Activated naive CD4-positive, alpha-beta T cell treated with Interleukin-2 at 50 U/mL for 16 hours (primary cell): ENCODE data around the gene PDE8A.
A peak's percentile ranks its signal among the peaks of the same experiment; 100 is the strongest.
"Not testable (repeated sequence)": the region's sequence is repeated elsewhere in the genome, so short reads cannot be mapped to it uniquely, and the experiment has no call there.

ENCODE experiments used
- DNase-seq: peaks from one replicate; pipeline ENCODE4 v3.0.0-alpha.2; 2020

The PDE8A gene

GRCh38 chr15:84991014-84991712 is 9.5 kb downstream of the PDE8A start:
- no peak for DNase-seq

DNA sequence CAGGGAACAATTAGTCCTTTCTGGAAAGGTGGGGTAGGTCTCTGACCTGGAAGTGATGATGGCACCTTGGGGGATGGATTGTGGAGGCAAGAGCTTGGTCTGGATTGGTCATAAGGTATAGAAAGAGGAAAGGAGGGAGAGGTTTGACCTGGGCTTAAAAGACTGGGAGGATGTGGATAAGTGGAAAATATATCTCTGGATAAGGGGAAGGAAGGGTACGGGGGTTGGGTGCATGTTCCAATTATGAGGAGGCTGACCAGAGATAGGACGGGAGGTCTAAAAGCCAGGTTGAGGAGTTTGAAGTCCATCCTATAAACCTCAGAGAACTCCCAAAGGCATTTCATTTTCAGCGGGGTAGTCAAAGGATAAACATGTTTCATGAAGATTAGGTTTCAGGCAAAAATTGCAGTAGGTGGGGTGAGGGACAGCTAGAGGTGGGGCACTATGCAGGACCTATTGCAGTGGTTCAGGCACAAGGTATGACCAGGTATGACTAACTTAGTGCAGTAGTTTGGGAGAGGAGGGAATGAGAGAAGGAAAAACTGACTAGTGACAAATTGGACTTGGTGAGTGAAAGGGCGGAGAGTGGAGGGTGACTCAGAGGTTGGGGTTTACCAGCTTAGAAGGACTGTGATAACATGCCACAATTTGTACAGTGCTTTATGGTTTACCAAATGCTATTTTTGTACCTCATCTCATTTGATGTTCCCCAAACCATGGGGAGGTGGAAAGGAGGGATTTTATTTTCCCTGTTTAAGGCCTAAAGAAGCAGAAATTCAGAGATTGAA is 10.7 kb downstream of the PDE8A start:
- peak; percentile 52 for DNase-seq

DNA sequence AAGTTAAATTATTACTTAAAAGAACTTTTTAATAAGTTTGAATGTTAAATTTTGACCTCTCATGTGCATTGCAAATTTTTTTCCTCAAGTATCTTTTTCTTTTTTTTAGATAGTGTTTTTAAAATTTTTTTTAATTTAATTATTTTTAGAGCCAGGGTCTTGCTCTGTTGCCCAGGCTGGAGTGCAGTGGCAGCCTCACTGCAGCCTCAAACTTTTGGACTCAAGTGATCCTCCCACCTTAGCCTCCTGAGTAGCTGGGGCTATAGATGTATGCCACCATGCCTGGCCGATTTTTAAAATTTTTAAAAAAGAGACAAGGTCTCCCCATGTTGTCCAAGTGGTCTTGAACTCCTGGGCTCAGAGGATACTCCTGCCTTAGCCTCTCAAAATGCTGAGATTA is 14.4 kb downstream of the PDE8A start:
- no peak for DNase-seq

DNA sequence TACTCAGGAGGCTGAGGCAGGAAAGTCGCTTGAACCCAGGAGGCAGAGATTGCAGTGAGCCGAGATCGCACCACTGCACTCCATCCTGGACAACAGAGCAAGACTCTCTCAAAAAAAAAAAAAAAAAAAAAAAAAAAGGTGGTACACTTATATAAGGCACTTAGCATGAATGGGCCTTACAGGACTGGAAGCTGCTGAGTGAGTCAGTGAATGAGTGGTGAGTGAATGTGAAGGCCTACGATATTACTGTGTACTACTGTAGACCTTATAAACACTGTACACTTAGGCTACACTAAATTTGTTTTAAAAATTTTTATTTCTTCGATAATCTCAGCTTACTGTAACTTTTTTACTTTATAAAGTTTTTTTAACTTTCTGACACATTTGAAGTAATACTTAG is 15.1 kb downstream of the PDE8A start:
- DNase-seq, result not testable (repeated sequence)

DNA sequence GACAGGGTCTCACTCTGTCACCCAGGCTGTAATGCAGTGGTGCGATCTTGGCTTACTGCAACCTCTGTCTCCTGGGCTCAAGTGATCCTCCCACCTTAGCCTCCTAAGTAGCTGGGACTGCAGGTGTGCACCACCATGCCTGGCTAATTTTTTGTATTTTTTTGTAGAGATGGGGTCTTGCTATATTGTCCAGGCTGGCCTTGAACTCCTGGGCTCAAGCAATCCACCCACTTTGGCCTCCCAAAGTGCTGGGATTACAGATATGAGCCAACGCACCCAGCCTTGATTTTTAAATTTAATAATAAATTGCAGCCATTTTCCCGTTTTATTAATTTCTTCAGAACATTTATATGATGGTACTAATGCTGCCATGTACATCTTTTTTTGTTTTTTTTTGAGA is 15.6 kb downstream of the PDE8A start:
- not testable (repeated sequence) for DNase-seq

DNA sequence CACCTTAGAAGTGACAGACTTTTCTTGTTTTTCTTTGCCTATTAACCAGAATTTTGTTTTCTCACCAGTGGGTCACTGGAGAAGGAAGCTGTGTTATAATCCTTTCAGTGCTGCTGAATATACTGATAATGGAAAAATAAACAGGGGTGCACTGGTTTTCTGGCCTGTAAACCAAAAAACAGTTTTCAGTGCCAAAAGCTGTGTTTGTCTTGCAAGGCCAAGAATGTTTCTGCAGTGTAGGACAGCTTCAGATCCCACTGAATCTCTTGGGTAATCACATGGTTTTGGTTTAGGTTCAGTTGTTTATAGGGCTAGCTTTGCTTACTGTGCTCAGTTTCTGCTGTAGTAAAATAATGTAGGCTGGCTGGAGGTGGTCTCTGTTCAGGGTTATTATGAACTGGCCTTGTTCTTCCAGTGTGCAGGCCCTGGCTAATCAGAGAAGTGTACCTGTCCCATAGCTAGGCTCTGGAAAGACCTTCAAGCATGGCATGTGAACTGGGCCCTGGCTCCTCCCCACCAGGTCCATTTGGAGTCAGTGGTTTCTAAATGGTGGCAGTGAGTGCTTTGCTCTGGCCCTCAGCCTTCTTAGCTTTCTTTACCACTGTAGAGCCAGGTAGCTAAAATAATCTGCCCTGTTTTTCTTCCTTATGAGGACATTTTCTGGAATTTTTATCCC is 18.7 kb downstream of the PDE8A start:
- DNase-seq, result no peak

DNA sequence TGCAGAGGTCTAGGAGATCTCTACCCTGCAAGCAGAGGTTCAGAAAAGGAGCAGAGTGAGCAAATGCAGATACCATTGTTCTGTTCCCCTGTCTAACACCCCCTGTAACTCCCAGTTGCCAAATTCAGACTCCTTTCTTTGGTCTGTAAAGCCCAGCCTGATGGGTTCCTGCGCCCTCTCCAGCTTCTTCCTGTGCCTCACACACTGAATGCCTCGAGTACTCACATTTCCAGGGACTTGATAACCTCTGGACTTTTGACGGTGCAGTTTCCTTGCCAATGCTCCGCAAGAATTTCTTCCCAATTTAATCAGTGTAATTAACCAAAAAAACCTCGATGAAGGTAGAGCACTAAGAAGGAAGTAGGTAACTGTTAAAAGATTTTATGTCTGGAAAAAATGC is 19.3 kb downstream of the PDE8A start:
- DNase-seq, result no peak

GRCh38 chr15:85002517-85002916 is 20.9 kb downstream of the PDE8A start:
- DNase-seq, result no peak

GRCh38 chr15:85003593-85004312 is 22.1 kb downstream of the PDE8A start:
- DNase-seq, result no peak

- no peak for DNase-seq
Observed at GRCh38 chr15:85004550-85004949, 22.9 kb downstream of the PDE8A start.

- no peak for DNase-seq
Observed at GRCh38 chr15:85005319-85005718, 23.7 kb downstream of the PDE8A start.

- DNase-seq, result no peak
Observed at GRCh38 chr15:85005746-85006145, 24.1 kb downstream of the PDE8A start.

- no peak for DNase-seq
Observed at GRCh38 chr15:85006201-85006600, 24.5 kb downstream of the PDE8A start.

DNA sequence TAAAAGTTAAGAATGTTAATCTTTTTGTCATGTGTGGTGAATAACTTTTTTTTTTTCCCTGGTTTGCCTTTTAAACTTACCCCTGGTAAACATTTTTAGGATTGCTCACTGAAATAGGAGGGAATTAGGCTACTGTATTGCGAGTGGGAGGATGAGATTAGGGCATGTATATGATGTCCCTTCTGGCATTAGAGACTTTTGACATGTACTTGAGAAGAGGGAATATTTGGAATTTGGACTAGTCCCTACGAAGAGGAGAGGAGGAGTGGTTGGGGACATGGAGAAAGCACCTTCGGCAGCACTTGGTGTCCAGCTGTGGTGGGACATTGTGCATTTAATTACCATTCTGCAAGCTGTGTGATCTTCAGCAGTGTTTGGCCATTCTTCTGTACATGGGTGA is 25.0 kb downstream of the PDE8A start:
- DNase-seq, result no peak

DNA sequence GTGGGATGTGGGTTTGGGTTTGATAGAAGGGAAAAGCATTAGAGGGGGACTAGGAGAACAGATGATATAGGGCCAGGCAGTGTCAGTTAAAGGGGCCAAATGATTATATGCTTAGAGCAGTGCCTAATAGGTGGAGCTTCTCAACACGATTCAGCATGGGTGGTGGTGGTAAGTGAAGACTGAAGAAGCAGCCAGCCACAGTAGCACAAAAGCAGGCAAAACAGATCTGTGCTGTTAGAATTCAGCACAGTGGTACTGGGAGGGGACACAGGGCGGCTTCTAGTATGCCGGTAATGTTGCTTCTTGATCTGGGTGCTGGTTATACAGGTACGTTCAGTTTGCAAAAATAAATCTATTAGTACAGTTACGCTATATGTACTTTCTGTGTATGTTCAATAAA is 25.5 kb downstream of the PDE8A start:
- DNase-seq, result no peak

DNA sequence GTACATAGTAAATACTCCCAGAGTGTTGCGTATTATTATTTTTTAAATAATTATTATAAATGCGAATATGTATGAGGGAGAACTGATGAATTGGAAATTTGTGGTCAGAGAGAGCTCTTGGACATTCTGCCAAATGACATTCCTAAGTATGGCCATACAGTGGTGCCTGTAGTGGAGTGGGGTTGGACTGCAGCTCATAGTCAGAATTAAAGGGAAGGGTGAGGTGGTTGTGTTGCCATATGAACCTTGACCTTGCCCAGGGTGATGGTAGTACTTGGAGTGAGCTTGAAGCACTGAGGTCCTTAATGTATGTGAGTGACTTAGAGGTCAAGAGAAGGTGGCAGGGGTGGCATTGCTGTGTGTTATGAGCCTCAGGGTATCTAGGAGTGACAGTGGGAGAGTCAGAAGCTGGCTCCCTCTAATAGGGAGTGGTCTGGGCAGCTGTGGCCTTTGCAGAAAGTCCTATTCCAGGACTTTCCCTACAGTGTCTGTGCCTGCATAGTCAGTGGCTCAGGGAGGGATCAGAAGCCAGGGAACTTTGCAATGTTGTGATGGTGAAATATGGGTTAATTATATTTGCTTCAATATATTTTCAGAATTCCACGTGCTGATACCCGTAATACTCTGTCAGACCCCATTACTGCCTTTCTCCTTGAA is 26.2 kb downstream of the PDE8A start:
- DNase-seq, result no peak

DNA sequence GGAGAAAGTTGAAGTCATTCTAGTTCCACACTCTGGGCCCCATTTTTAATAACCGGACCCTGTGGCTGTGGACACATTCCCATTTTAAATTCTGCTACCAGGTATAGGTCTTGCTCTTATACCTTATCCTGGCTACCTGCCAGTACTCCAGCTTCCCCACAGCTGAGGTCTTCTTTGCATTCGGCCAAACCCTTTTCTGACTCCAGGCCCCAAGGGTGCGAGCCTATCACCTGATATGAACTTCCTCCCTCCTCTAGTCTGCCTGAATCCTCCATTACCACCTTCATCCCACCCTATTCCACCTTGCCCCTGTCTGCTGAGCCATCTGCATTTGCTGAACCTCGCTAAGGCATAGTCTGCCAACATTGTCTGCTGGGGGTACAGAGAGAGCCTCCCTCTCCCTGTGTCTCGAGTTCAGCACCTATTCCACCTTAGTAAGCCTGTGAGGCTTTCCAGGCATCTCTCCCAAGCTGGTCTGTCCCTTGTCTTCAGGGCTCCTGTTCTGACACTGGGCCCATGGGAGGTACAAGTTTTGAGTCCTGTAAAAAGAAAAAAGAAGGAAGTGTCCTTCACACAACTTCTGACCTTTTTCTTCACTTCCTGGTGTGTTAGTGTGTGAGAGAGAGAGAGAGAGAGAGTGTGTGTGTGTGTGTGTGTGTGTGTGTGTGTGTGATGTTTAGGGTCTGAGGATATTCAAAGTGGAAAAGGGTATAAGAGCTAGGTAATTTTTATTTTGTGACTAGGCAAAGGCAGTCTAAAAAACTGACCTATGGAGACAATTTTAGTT is 27.0 kb downstream of the PDE8A start:
- DNase-seq, result no peak

- DNase-seq, result no peak
Observed at GRCh38 chr15:85009435-85009834, 27.8 kb downstream of the PDE8A start.

DNA sequence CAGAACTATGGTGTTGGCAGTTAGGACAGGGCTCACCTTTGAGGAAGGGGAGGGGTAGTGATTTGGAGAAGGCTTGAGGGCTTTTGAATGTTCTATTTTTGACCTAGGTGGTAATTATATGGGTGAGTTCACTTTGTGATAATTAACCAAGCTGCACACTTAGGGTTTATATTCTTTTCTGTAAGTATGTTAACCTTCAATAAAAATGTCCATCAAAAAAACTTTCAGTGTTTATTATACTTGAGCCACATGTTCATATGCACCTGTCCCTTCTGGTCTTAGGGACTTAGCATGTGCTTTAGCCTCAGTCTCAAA is 28.4 kb downstream of the PDE8A start:
- DNase-seq, result no peak

- DNase-seq, result no peak
Observed at GRCh38 chr15:85010386-85011159, 28.9 kb downstream of the PDE8A start.

DNA sequence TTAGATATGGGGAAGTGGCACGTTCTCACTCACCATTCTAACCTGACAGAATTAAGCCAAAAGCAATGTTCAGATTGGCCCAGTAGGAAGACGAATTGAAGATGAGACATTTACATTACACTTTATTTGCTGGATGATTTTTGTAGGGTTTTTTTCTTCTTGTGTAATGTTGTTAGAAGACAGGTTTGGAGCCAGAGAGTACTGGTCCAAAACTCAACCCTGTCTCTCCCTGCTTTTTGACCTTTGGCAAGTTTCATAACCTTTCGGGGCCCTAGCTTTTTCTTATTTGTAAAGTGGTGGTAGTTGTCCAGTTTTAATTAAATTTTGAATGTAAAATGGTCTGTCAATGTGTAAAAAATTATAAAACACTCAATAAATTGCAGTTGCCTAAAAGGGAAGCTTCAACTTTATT is 29.5 kb downstream of the PDE8A start:
- no peak for DNase-seq
